HG03066 (cell line): ENCODE data around the gene PIEZO1.

Experiments
- ATAC-seq: cut with Tn5 transposase; IDR thresholded peaks from one replicate; pipeline ENCODE4 v1.9.1; 2021; ENCODE audit warnings: low read depth; ENCODE audit not compliant: unreplicated experiment

Gene PIEZO1

GRCh38 chr16:88770461-88771293 lies 14.3 kb downstream of the PIEZO1 start:
- ATAC-seq = no peak

- ATAC-seq = no peak
Measured at GRCh38 chr16:88769617-88770460, 15.2 kb downstream of the PIEZO1 start.

DNA sequence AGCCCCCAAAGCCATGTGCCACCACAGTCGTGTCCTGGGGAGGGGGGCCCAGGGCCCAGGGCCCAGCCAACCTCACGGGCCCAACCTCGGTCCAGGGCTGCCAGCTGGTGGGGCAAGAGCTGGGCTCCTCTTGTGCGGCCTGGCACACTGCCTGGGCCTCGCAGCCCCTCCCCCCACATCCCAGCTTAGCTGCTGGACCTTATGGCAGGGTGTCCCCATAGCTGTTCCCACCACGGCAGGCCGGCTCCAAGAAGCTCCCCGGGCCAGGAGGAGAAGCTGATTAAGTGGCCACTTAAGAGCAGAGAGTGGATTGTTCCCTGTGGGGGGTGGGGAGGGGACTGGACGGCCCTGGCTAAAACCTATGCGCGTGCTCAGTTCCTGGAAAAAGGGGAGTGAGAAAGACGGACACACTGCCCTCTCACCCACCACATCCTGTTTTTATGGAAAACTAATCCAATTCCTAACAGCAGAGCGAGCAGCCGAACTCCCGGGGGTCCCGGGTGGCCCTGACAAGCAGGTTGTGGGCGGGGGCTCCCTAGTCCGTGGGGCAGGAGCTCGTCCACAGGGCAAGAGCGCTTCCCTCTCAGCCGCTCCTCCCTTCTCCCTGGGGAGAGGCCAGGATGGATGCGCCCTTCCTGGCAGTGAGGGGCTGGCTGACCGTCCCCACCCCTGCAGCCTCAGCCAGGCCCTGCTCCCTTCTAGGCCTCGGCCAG lies 16.8 kb downstream of the PIEZO1 start:
- ATAC-seq = no peak

DNA sequence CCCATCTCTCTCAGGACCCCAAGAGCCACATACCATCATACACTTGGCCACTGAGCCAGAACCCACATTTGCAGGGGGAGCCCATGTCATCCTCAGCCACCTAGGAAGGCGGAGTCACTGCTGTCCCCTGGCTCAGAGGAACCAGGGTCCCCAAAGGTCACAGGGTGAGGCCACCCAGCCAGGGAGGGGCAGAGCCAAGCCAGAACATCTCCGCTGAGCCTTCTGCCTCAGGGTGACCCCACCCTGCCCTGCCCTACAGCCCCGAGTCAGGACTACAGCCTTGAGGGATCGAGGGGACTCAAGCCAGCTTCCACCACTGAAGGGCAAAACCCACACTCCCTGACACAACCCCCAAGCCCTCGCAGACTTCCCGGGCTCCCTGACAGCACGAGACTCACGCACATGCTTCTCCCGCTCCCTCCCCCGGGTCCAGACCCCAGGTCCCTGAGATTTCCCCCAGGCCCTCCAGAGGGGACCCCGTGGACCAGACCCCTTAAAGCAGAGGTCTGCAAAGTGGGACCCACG lies 17.4 kb downstream of the PIEZO1 start:
- no peak for ATAC-seq

- ATAC-seq = no peak
Measured at GRCh38 chr16:88766975-88767374, 18.0 kb downstream of the PIEZO1 start.

DNA sequence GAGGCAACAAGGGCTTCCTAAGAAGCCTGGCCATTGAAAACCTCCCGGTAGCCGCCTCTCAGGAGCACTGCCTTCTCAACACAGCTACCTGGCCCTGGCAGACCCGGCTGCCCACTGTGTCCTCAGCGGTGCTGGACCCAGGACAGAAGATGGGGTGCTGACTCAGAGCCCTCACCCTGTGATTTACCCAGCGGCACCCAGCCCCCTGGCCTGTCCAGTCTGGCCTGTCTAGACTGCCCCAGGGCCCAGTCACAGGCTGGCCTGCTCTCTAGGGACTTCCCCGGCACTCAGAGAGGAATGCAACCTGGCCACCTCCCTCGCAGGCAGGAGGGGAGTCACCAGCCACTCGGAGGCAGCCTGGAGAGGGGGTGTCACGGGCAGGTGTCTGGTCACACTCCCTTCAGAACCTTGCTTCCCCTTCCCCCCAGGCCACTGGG lies 20.1 kb downstream of the PIEZO1 start:
- ATAC-seq = no peak

DNA sequence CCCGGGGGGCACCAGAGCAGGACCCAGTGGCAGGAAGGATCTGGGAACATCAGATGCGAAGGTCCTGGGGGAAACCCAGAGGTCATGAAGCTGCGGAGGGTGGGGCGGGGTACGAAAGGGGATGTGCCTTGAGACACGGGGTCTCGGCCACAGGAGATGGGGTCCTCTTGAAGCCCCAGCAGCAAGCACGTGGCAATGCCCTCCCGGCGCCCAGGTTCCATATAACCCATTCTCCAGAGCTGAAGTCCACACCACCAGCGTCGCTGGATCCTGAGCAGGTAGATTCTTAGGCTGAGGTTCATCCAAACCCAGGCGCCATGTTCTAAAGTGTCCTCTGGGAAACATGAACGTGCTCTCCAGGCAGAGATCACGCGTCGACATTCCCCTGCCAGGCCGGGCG lies 20.9 kb downstream of the PIEZO1 start:
- no peak for ATAC-seq

DNA sequence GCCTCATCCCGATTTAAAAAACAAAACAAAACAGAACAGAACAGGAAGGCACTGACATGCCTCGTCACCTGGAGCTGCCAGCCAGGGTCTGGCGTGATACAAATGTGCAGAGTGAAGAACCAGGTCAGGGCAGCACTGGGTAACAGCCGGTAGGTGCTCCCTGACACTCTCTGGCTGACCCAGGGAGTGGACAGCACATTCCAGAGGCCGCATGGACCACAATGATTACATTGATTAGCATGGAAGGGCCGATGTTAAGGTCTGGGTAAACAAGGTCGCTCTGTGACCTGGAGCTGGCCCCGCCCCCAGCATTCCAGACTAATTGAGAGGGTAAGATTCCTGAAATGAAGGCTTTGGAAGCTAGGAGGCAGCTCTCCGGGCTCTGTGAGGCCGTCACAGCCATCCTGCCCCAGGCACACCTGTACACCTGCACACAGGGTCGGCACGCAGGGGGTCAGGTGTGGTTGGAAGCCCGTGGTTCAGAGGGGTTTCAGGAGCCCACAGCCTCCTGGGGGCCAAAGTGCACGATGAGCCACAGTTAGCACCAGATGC lies 21.4 kb downstream of the PIEZO1 start:
- no peak for ATAC-seq

DNA sequence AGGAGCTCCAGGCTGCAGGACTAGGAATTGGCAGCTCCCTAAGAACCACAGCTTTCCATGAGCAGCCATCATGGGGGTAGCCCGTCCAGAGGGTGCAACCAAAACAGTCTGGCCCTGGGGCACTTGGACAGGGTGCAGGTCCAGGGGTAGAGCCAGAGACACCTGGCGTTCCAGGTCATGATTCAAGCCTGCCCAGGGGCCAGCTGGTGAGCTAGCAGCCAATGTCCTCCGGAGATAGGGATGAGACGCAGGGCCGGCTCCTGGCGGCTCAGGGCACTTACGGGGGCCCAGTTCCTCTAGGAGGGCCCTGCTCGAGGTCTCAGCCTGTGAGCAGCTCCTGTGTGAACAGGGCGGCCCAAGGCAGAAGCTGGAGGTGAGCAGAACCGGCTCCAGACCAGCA lies 22.1 kb downstream of the PIEZO1 start:
- no peak for ATAC-seq

DNA sequence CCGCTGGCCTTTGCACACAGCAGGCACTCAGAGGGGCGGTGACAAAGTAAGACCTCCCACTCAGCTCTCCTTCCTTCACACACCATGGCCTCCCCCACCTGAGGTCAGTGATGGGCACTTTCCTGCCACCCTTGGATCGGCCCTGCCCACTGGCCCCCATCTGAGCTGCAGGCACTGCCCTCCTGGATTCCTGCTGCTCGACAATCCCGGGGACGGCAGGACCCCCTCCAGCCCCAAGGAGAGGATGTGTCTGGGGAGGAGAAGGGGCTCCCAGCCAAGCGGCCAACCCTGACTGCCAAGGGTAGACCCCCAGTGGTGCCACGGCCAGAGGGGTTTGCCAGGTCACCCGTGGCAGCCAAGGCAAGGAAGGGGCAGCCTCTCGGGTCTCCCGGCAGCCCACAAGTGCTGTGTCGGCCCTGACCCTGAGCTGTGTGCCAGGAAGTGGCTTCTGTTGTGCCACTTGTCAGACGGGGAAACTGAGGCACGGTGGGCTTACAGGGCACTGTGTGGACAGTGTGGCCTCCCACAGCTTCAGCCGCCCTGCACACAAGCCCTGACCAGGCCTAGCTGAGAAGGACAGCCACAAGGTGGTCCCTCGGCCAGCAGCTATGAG lies 22.7 kb downstream of the PIEZO1 start:
- ATAC-seq = no peak

- no peak for ATAC-seq
Measured at GRCh38 chr16:88761830-88762229, 23.2 kb downstream of the PIEZO1 start.

DNA sequence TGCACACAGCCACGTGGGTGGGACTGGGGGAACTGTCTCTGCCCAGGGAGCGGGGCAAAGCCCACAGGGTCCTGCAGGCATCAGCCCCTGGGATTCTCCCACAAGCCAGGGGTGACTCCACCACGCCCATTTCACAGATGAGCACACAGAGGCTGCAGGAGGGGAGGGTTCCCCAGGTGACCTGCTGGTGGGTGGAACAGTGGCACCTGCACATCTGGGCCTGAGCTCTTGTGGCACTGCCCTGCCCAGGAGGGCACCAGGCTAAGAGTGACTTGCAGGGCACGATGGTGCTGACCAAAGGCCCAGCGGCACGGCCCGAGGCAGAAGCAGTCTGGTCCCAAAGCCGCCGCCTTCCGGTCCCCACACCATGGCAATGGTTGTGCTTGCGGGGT lies 23.9 kb downstream of the PIEZO1 start:
- ATAC-seq = no peak

- no peak for ATAC-seq
Measured at GRCh38 chr16:88760424-88761142, 24.4 kb downstream of the PIEZO1 start.

DNA sequence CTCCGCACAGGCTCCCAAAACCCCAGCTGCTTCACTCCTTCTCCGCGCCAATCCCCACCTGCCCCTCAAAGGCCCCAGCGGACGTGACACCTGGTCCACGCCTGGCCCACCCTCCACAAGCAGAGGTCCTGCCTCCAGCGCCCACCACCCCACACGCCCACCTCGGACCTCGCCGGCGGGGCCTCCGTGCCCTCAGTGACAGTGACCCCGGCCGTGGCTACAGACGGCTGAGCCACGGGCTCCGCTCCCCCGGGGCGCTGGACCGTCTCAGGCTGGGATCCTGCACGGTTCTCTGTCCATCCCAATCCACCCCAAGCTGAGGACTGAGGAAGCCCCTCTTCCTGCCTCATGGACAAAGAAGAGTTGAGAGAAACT lies 25.1 kb downstream of the PIEZO1 start:
- no peak for ATAC-seq

DNA sequence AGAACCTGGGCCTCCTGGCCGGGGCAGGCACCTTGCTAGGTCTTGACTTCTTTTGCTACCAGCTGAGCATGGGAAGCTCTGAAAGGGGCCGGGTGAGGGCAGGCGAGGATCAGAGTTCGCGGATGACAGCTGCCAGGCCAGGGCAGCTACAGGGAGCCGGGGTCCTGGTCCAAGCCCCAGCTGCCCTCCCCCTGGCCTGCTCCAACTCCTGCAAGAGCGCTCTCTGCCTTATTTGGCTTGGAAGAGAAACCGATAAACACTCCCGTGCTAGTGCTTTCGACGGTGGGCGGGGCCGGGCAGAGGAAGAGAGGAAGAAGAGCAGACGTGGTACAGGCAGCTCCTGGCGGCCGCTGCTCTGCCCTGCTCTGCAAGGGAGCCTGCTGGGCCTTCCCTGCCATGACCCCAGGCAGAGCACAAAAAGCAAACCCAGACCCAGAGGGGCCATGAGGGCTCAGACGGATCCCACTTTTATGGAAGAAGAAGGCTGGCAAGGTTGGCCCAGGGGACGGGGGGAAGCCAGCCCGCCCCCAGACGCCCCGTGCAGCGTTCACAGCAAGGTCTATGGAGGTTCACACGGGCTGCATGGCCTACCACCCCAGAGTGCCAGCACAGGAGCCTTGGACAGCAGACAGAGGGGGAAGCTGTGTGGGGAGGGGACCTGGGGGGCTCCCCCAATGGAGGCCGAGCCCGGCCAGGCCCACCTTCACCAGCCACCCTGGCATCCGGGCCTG lies 25.6 kb downstream of the PIEZO1 start:
- no peak for ATAC-seq

GRCh38 chr16:88758944-88759244 lies 26.1 kb downstream of the PIEZO1 start:
- ATAC-seq = no peak

GRCh38 chr16:88758227-88758943 lies 26.6 kb downstream of the PIEZO1 start:
- ATAC-seq = no peak

DNA sequence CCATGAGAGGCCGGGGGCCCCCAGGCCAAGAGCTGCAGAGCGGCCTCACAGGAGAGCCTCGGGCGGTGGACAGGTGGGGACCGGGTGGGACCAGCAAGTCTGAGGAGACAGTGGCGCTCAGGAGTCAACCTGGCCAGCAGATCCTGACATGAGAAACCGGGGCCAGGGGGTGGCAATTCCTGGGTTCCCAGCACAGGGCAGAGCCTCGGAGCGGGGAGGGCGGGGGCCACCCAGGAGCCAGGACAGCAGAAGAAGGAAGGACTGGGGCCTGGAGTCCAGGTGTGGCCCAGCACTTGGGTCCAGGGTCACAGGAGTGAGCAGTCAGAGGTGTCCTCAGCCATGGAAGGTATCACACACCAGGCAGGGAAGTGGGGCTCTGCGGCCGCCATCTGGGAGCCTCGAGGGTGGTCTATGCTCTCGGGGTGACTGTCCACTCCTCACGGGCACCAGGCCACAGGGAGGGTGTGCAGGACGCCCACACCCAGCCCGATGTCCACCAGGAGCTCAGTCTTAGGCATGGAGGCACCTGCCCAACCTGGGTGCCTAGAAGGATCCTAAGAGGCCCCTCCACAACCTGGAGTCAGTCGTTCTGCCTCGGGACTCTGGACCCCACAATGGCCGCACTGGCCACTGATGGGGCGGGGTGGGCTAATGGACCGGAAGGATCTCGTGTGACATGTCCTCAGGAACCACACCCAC lies 29.1 kb downstream of the PIEZO1 start:
- no peak for ATAC-seq
